H1 (cell line): ENCODE results near the gene PAWR. TPM values are rescaled to one million over a fixed set of nuclear protein-coding genes. Genes with fewer than 3 reads are reported as not detected.

Experiments used
- CTCF ChIA-PET: fragments of 300-600 bp; sonication (Branson Sonifier 250); formaldehyde crosslinking; loops from one replicate; lab custom pipeline; 2021; ENCODE audit not compliant: partially characterized antibody; lab: Charles Lee
- POLR2A ChIA-PET: fragments of 300-600 bp; sonication (Branson Sonifier 250); formaldehyde crosslinking; loops from one replicate; lab custom pipeline; 2021; ENCODE audit warnings: inconsistent platforms; ENCODE audit not compliant: partially characterized antibody; lab: Charles Lee
- DNase-seq, 2 experiments: peaks; one replicate each; pipeline versions ENCODE4 v3.0.0 to v3.0.0-alpha.2; 2010 to 2022; ENCODE audit warnings: low spot score in 2 of 2, low read depth in 1 of 2, mixed read lengths in 1 of 2
- FAIRE-seq: peaks from 2 replicates; lab custom pipeline; 2011; peaks lifted over from hg19 to GRCh38; lab: Jason Lieb, UNC
- H2AFZ ChIP-seq: 2 replicates; pipeline ENCODE4 v1.8.1; 2012; ENCODE audit warnings: low read length, inconsistent platforms
- H2AK5ac ChIP-seq: 2 replicates; pipeline ENCODE4 v1.6.1; 2013; ENCODE audit warnings: low read depth, low read length
- H2BK120ac ChIP-seq: replicated peaks from 2 replicates; pipeline ENCODE3; 2013; ENCODE audit warnings: low read depth, low read length, inconsistent platforms
- H2BK12ac ChIP-seq: 2 replicates; pipeline ENCODE4 v1.6.1; 2013; ENCODE audit warnings: low read depth, low read length
- H2BK15ac ChIP-seq: 2 replicates; pipeline ENCODE4 v1.6.1; 2013; ENCODE audit warnings: low read length
- H2BK20ac ChIP-seq: 2 replicates; pipeline ENCODE4 v1.6.1; 2013; ENCODE audit warnings: low read length
- H2BK5ac ChIP-seq: 2 replicates; pipeline ENCODE4 v1.6.1; 2013; ENCODE audit warnings: low read depth, low read length
- H3K14ac ChIP-seq: 2 replicates; pipeline ENCODE4 v1.6.1; 2013; ENCODE audit warnings: inconsistent platforms; ENCODE audit not compliant: insufficient read length
- H3K18ac ChIP-seq: 2 replicates; pipeline ENCODE4 v1.6.1; 2013; ENCODE audit warnings: low read length; ENCODE audit errors: extremely low read depth
- H3K23ac ChIP-seq: 2 replicates; pipeline ENCODE4 v1.6.1; 2013; ENCODE audit warnings: inconsistent platforms; ENCODE audit not compliant: insufficient read length
- H3K23me2 ChIP-seq: 2 replicates; pipeline ENCODE4 v1.6.1; 2013; ENCODE audit warnings: low read depth, low read length
- H3K27ac ChIP-seq: 2 replicates; pipeline ENCODE4 v1.6.1; 2011; ENCODE audit warnings: low read depth, low read length, inconsistent platforms
- H3K27me3 ChIP-seq, 4 experiments: replicated peaks in 1 of 4; 1 replicate in 1 of 4; 2 replicates in 3 of 4; pipeline versions ENCODE4 v1.6.1 to v1.8.1; 2011 to 2013; ENCODE audit warnings: low read length in 3 of 4, mild to moderate bottlenecking in 3 of 4, inconsistent platforms in 2 of 4, mixed read lengths in 2 of 4, moderate library complexity in 1 of 4; ENCODE audit not compliant: control insufficient read depth in 3 of 4, insufficient read depth in 3 of 4; ENCODE audit errors: extremely low read depth in 1 of 4
- H3K36me3 ChIP-seq, 4 experiments: 2 replicates each; pipeline versions ENCODE4 v1.6.1 to v1.8.1; 2011 to 2013; ENCODE audit warnings: mild to moderate bottlenecking in 4 of 4, low read length in 3 of 4, moderate library complexity in 2 of 4, control low read depth in 1 of 4, inconsistent platforms in 1 of 4; ENCODE audit not compliant: insufficient read depth in 4 of 4, control insufficient read depth in 2 of 4
- H3K4ac ChIP-seq: replicated peaks from 2 replicates; pipeline ENCODE3; 2013; ENCODE audit warnings: low read length, low read depth, mixed read lengths, inconsistent platforms; ENCODE audit not compliant: insufficient read length
- H3K4me1 ChIP-seq, 4 experiments: replicated peaks in 1 of 4; 1 replicate in 1 of 4; 2 replicates in 3 of 4; pipeline versions ENCODE4 v1.6.1 to v1.8.1; 2011 to 2013; ENCODE audit warnings: low read length in 3 of 4, inconsistent platforms in 2 of 4, mixed read lengths in 1 of 4; ENCODE audit not compliant: insufficient read depth in 4 of 4, control insufficient read depth in 3 of 4
- H3K4me2 ChIP-seq, 2 experiments: 2 replicates each; pipeline versions ENCODE4 v1.6.1 to v1.8.1; 2011 to 2013; ENCODE audit warnings: low read depth in 2 of 2, low read length in 2 of 2, control low read depth in 1 of 2, inconsistent platforms in 1 of 2, mild to moderate bottlenecking in 1 of 2; ENCODE audit not compliant: insufficient read depth in 1 of 2
- H3K4me3 ChIP-seq, 4 experiments: fragments of 200-600, 300-600 bp in 1 of 4; sonication (generic), shearing (Covaris generic), sonication (Bioruptor Twin) in 1 of 4; 2 replicates each; pipeline versions ENCODE4 v1.5.1 to v1.8.1; 2011 to 2016; ENCODE audit warnings: low read length in 4 of 4, low read depth in 3 of 4, control low read depth in 2 of 4, inconsistent platforms in 2 of 4, mild to moderate bottlenecking in 2 of 4, mixed read lengths in 1 of 4, moderate library complexity in 1 of 4; ENCODE audit not compliant: insufficient read depth in 2 of 4; ENCODE audit errors: extremely low read depth in 1 of 4
- H3K56ac ChIP-seq: replicated peaks from 2 replicates; pipeline ENCODE3; 2013; ENCODE audit warnings: low read depth, mild to moderate bottlenecking, mixed read lengths, low read length, inconsistent platforms; ENCODE audit not compliant: insufficient read length
- H3K79me1 ChIP-seq: 2 replicates; pipeline ENCODE4 v1.6.1; 2013; ENCODE audit warnings: low read depth, low read length, control low read depth
- H3K79me2 ChIP-seq, 2 experiments: 2 replicates each; pipeline versions ENCODE4 v1.6.1 to v1.8.1; 2012 to 2013; ENCODE audit warnings: low read length in 2 of 2, mild to moderate bottlenecking in 2 of 2, inconsistent platforms in 1 of 2; ENCODE audit not compliant: insufficient read depth in 2 of 2, control insufficient read depth in 1 of 2
- H3K9ac ChIP-seq, 4 experiments: replicated peaks in 1 of 4; 1 replicate in 1 of 4; 2 replicates in 3 of 4; pipeline versions ENCODE4 v1.6.1 to v1.8.1; 2011 to 2013; ENCODE audit warnings: low read depth in 3 of 4, low read length in 3 of 4, control low read depth in 2 of 4, mild to moderate bottlenecking in 2 of 4, moderate library complexity in 2 of 4, inconsistent platforms in 1 of 4; ENCODE audit errors: extremely low read depth in 1 of 4
- H3K9me3 ChIP-seq, 2 experiments: 2 replicates each; pipeline versions ENCODE4 v1.6.1 to v1.8.1; 2012 to 2013; ENCODE audit warnings: mild to moderate bottlenecking in 2 of 2, moderate library complexity in 2 of 2, control low read depth in 1 of 2, inconsistent platforms in 1 of 2, low read depth in 1 of 2, low read length in 1 of 2, mixed read lengths in 1 of 2; ENCODE audit not compliant: insufficient read depth in 2 of 2
- H4K20me1 ChIP-seq, 2 experiments: replicated peaks in 1 of 2; 2 replicates each; pipeline versions ENCODE3 to v1.8.1; 2011 to 2013; ENCODE audit warnings: inconsistent platforms in 2 of 2, low read length in 2 of 2, mild to moderate bottlenecking in 1 of 2; ENCODE audit not compliant: insufficient read depth in 2 of 2, control insufficient read depth in 1 of 2
- H4K5ac ChIP-seq: 2 replicates; pipeline ENCODE4 v1.6.1; 2013; ENCODE audit warnings: low read length, low read depth, mixed read lengths, inconsistent platforms; ENCODE audit not compliant: insufficient read length
- H4K8ac ChIP-seq: 2 replicates; pipeline ENCODE4 v1.8.0; 2013; ENCODE audit warnings: mild to moderate bottlenecking, moderate library complexity, low read length, inconsistent platforms; ENCODE audit not compliant: insufficient read depth; ENCODE audit errors: extremely low read depth
- H4K91ac ChIP-seq: replicated peaks from 2 replicates; pipeline ENCODE3; 2013; ENCODE audit warnings: low read length, mixed read lengths, inconsistent platforms; ENCODE audit not compliant: insufficient read length
- BCL11A ChIP-seq, 2 experiments: IDR thresholded peaks; one replicate each; pipeline ENCODE4 v1.6.1; 2011; ENCODE audit warnings: low read depth in 2 of 2, low read length in 2 of 2, mild to moderate bottlenecking in 2 of 2
- CTBP2 ChIP-seq: IDR thresholded peaks from 2 replicates; pipeline ENCODE4 v1.7.0; 2011; ENCODE audit warnings: borderline replicate concordance, mild to moderate bottlenecking, moderate library complexity, mixed read lengths, low read length; ENCODE audit not compliant: insufficient read depth, insufficient read length
- EP300 ChIP-seq, 2 experiments: IDR thresholded peaks; 1 replicate in 1 of 2; 2 replicates in 1 of 2; pipeline ENCODE4 v1.6.1; 2011 to 2012; ENCODE audit warnings: low read depth in 2 of 2, low read length in 2 of 2, mild to moderate bottlenecking in 2 of 2, borderline replicate concordance in 1 of 2, inconsistent platforms in 1 of 2, moderate library complexity in 1 of 2
- EZH2 ChIP-seq: fragments of 200-600 bp; sonication (generic); IDR thresholded peaks from 2 replicates; pipeline ENCODE4 v1.7.1; 2012; ENCODE audit warnings: low read depth, mild to moderate bottlenecking, moderate library complexity, low read length, inconsistent platforms; ENCODE audit not compliant: severe bottlenecking
- FOSL1 ChIP-seq: IDR thresholded peaks from 2 replicates; pipeline ENCODE4 v1.6.1; 2011; ENCODE audit warnings: mild to moderate bottlenecking, low read depth, low read length, moderate library complexity; ENCODE audit not compliant: insufficient read depth
- HDAC6 ChIP-seq: IDR thresholded peaks from one replicate; pipeline ENCODE4 v1.7.1; 2012; ENCODE audit warnings: low read depth, mild to moderate bottlenecking, inconsistent platforms, low read length, moderate library complexity
- KDM4A ChIP-seq: IDR thresholded peaks from one replicate; pipeline ENCODE4 v1.7.1; 2012; ENCODE audit warnings: low read depth, mild to moderate bottlenecking, moderate library complexity, low read length, inconsistent platforms; ENCODE audit not compliant: severe bottlenecking
- RAD21 ChIP-seq, 2 experiments: IDR thresholded peaks in 1 of 2; conservative IDR thresholded peaks in 1 of 2; 2 replicates each; pipeline ENCODE4 v1.6.1; 2011; ENCODE audit warnings: low read depth in 2 of 2, low read length in 2 of 2, improper control_type of control experiment in 1 of 2, inconsistent platforms in 1 of 2, mild to moderate bottlenecking in 1 of 2, moderate library complexity in 1 of 2
- RXRA ChIP-seq: IDR thresholded peaks from 2 replicates; pipeline ENCODE4 v1.6.1; 2011; ENCODE audit warnings: low read depth, mild to moderate bottlenecking, low read length, moderate library complexity; ENCODE audit not compliant: insufficient read depth
- SIX5 ChIP-seq: IDR thresholded peaks from 2 replicates; pipeline ENCODE4 v1.6.1; 2011; ENCODE audit warnings: mild to moderate bottlenecking, low read depth, low read length
- SRF ChIP-seq: IDR thresholded peaks from 2 replicates; pipeline ENCODE4 v1.6.1; 2011; ENCODE audit warnings: mild to moderate bottlenecking, low read depth, low read length, moderate library complexity
- TEAD4 ChIP-seq: IDR thresholded peaks from 2 replicates; pipeline ENCODE4 v1.6.1; 2012; ENCODE audit warnings: low read depth, low read length, inconsistent platforms, mixed read lengths
- WGBS, 2 experiments: shearing (Covaris generic) in 1 of 2; methylation state at CpG; one replicate each; pipeline versions ENCODE4 v1.1.6 to v1.1.7; 2013 to 2015; ENCODE audit warnings: low lambda C conversion rate in 2 of 2, mixed read lengths in 2 of 2, inconsistent platforms in 1 of 2, low coverage in 1 of 2, missing lambda C conversion rate in 1 of 2; ENCODE audit not compliant: insufficient replicate concordance in 2 of 2, insufficient coverage in 1 of 2, insufficient read length in 1 of 2; ENCODE audit errors: extremely low coverage in 1 of 2, missing lambda C conversion rate in 1 of 2; 5-methylcytosine and 5-hydroxymethylcytosine counted together
- polyA plus RNA-seq, 7 experiments: library from polyadenylated mRNA; depleted of rRNA in 3 of 7; stranded (reverse) in 5 of 7; unstranded in 2 of 7; fragments of >200 nt in 5 of 7; fragments of 200-250 nt in 2 of 7; gene quantifications; 1 replicate in 5 of 7; 2 replicates in 1 of 7; 4 replicates in 1 of 7; pipeline versions ENCODE4 v1.2.1 to v1.2.3, GENCODE V29; 2011 to 2013; ENCODE audit warnings: missing spikeins in 2 of 7, mixed read lengths in 2 of 7
- total RNA-seq: library from RNA; stranded (reverse); fragmentation: NEBNext Ultra II Directional; extraction: Animal tissue kit (Norgen Biotek cat#: 25700); gene quantifications from 2 replicates; pipeline ENCODE4 v1.2.1, GENCODE V29; 2021

The PAWR gene
- total and polyA plus RNA-seq, 2 of the 8 experiments (the other 6 are each of a cell fraction or from before 2014, with no cell fraction given) = 28.3 to 327 TPM

GRCh38 chr12:79618848-79619404 lies 71.8 kb downstream of the PAWR start:
- H3K27ac ChIP-seq = no peak overlapping the region
- H3K14ac ChIP-seq = no peak overlapping the region
- no peak overlapping the region for H2AK5ac ChIP-seq
- H3K9me3 ChIP-seq = no peaks in the 10 kb centered on the region
- H3K4ac ChIP-seq = no peak overlapping the region
- 91% methylated on average over 2 of the region's 2 CpGs; no CpG with 5 or more reads in 1 of the 2 experiments for WGBS, 2 experiments
- H4K91ac ChIP-seq = no peak overlapping the region
- peaks cover 5 to 30% (median 16%) of the 10 kb centered on the region in 4 experiments; a peak in 7 of 8 replicates for H3K36me3 ChIP-seq
- H3K79me2 ChIP-seq = peaks cover 4 to 96% of the 10 kb centered on the region in 2 experiments; a peak in 3 of 4 replicates
- H2BK120ac ChIP-seq = no peak overlapping the region
- FAIRE-seq (no peak), DNase-seq (no peak)
- H2BK15ac ChIP-seq = no peak overlapping the region
- no peaks in the 10 kb centered on the region for H3K23me2 ChIP-seq
- H4K5ac ChIP-seq = no peak overlapping the region
- H2AFZ ChIP-seq = no peak overlapping the region
- no peak overlapping the region for H3K4me2 ChIP-seq
- no peaks in the 10 kb centered on the region for H3K27me3 ChIP-seq
- no peak overlapping the region for H3K4me3 ChIP-seq
- H4K8ac ChIP-seq = no peak overlapping the region
- H2BK5ac ChIP-seq = no peak overlapping the region
- H3K4me1 ChIP-seq = peaks cover 0 to 3% (median 2%) of the 10 kb centered on the region in 4 experiments; a peak in 2 of 7 replicates
- H3K23ac ChIP-seq = no peak overlapping the region
- H4K20me1 ChIP-seq = peaks cover 7 to 8% of the 10 kb centered on the region in 2 experiments
- no peak overlapping the region for H2BK20ac ChIP-seq
- H3K9ac ChIP-seq = no peak overlapping the region
- H3K79me1 ChIP-seq = peaks cover 10% of the 10 kb centered on the region
- CTCF ChIA-PET = interaction anchor here (0.6 to 2.1 kb wide), 3 partner anchors 17 to 72 kb away, joined by 3 to 6 read pairs (median 3); no protein-coding TSS in a partner anchor
- POLR2A ChIA-PET = interaction anchor here (0.7 to 1.3 kb wide), 2 partner anchors 30 to 35 kb away, joined by 3 to 4 read pairs; no protein-coding TSS in a partner anchor
- no peak overlapping the region for H3K18ac ChIP-seq
- no peak overlapping the region for H2BK12ac ChIP-seq
- H3K56ac ChIP-seq = no peak overlapping the region
- no peak for TF ChIP-seq EP300 (IDR thresholded peaks at IDR 0.05; ENCODE audit: borderline replicate concordance in 1 of 2, low read depth in 2 of 2, low read length in 2 of 2)
- TF ChIP-seq EZH2 = no peak
- no peak for TF ChIP-seq RAD21 (IDR thresholded peaks at IDR 0.05 in 1 of 2, conservative IDR thresholded peaks at IDR 0.05 in 1 of 2; ENCODE audit: low read depth in 2 of 2, low read length in 2 of 2)
- TF ChIP-seq KDM4A = no peak
- no peak for TF ChIP-seq SIX5
- no peak for TF ChIP-seq RXRA
- no peak for TF ChIP-seq FOSL1
- no peak for TF ChIP-seq SRF
- TF ChIP-seq BCL11A (IDR thresholded peaks at IDR 0.05; ENCODE audit: low read depth in 2 of 2, low read length in 2 of 2) = no peak
- TF ChIP-seq TEAD4 = no peak
- no peak for TF ChIP-seq HDAC6
- TF ChIP-seq CTBP2 = no peak
